ENCODE measurements around the gene USP35. TPM values are rescaled to one million over a fixed set of nuclear protein-coding genes. Genes with fewer than 3 reads are reported as not detected.

USP35 gene
- polyA plus RNA-seq, 1 of the 3 experiments (the other 2 are of a cell fraction), result 8.4 TPM

- Histone ChIP-seq H3K27me3 (ENCODE audit: insufficient read depth) (no peaks in the 10 kb centered on the region), H2AFZ (ENCODE audit: low read depth) (no peak overlapping the region), H3K79me2 (ENCODE audit: insufficient read depth) (no peaks in the 10 kb centered on the region), H3K9ac (no peak overlapping the region), H3F3A (replicated peaks; ENCODE audit: insufficient read depth) (no peaks in the 10 kb centered on the region), H3K4me3 (ENCODE audit: low read depth in 2 of 2, low read length in 1 of 2) (no peak overlapping the region), H3K27ac (ENCODE audit: low read depth in 2 of 2, low read length in 1 of 2) (no peak overlapping the region), H3K9me2 (no peaks in the 10 kb centered on the region), H3K9me3 (no peaks in the 10 kb centered on the region), H3K4me1 (ENCODE audit: control insufficient read depth in 1 of 2, insufficient read depth in 2 of 2, low read depth in 1 of 2, low read length in 1 of 2) (peaks cover 11 to 15% of the 10 kb centered on the region in 2 experiments; a peak in 2 of 4 replicates), H4K20me1 (ENCODE audit: insufficient read depth) (no peaks in the 10 kb centered on the region), H3K36me3 (replicated peaks in 1 of 2; ENCODE audit: control insufficient read depth in 1 of 2, insufficient read depth in 2 of 2, low read length in 1 of 2) (peaks cover 5 to 7% of the 10 kb centered on the region in 2 experiments), H3K4me2 (no peak overlapping the region)
- ChIA-PET CTCF (interaction anchor here (0.6 kb wide), 1 partner anchor 310 kb away, joined by 4 read pairs; no protein-coding TSS in a partner anchor), POLR2A (no interaction called here)
- DNase-seq, result no peak
- WGBS (ENCODE audit: low lambda C conversion rate), result 91% methylated on average over 4 of the region's 4 CpGs
- TF ChIP-seq ZBTB33 (IDR thresholded peaks at IDR 0.05; ENCODE audit: borderline replicate concordance, low read depth), result no peak
- TF ChIP-seq FOXM1 (IDR thresholded peaks at IDR 0.05; ENCODE audit: low read depth), result no peak
- TF ChIP-seq RXRA (IDR thresholded peaks at IDR 0.05; ENCODE audit: borderline replicate concordance, low read depth), result no peak
- no peak for TF ChIP-seq TCF12 (IDR thresholded peaks at IDR 0.05)
These were observed 65.5 kb downstream of the USP35 start for GRCh38 chr11:78254268-78254667.

- Histone ChIP-seq H3K9me2 (no peaks in the 10 kb centered on the region), H3K27ac (ENCODE audit: low read depth in 2 of 2, low read length in 1 of 2) (no peak overlapping the region), H3K9me3 (no peaks in the 10 kb centered on the region), H3K79me2 (ENCODE audit: insufficient read depth) (no peaks in the 10 kb centered on the region), H3K27me3 (ENCODE audit: insufficient read depth) (no peaks in the 10 kb centered on the region), H3K4me2 (no peak overlapping the region), H3K4me3 (ENCODE audit: low read depth in 2 of 2, low read length in 1 of 2) (no peak overlapping the region), H3K4me1 (ENCODE audit: control insufficient read depth in 1 of 2, insufficient read depth in 2 of 2, low read depth in 1 of 2, low read length in 1 of 2) (peaks cover 11 to 20% of the 10 kb centered on the region in 2 experiments; a peak in 2 of 4 replicates), H2AFZ (ENCODE audit: low read depth) (no peak overlapping the region), H3K36me3 (replicated peaks in 1 of 2; ENCODE audit: control insufficient read depth in 1 of 2, insufficient read depth in 2 of 2, low read length in 1 of 2) (no peaks in the 10 kb centered on the region), H3F3A (replicated peaks; ENCODE audit: insufficient read depth) (no peaks in the 10 kb centered on the region), H3K9ac (no peak overlapping the region), H4K20me1 (ENCODE audit: insufficient read depth) (no peaks in the 10 kb centered on the region)
- no peak for TF ChIP-seq GATA2 (CRISPR knock-in tag; IDR thresholded peaks at IDR 0.05)
- no peak for TF ChIP-seq NRF1 (IDR thresholded peaks at IDR 0.05; ENCODE audit: low read depth, low read length)
- TF ChIP-seq MEF2A (IDR thresholded peaks at IDR 0.05; ENCODE audit: borderline replicate concordance, low read depth), result no peak
- no peak for TF ChIP-seq USF1 (IDR thresholded peaks at IDR 0.05; ENCODE audit: borderline replicate concordance, low read depth)
- no peak for TF ChIP-seq TEAD4 (IDR thresholded peaks at IDR 0.05; ENCODE audit: borderline replicate concordance, insufficient read depth)
- no peak for TF ChIP-seq RFX5 (IDR thresholded peaks at IDR 0.05; ENCODE audit: low read length)
- TF ChIP-seq EP300 (IDR thresholded peaks at IDR 0.05; ENCODE audit: borderline replicate concordance in 1 of 2, low read depth in 1 of 2, low read length in 1 of 2), result no peak
- no peak for TF ChIP-seq USF2 (IDR thresholded peaks at IDR 0.05; ENCODE audit: borderline replicate concordance, low read depth, low read length)
- CTCF ChIA-PET, result no interaction called here
- DNase-seq, result no peak
- WGBS (ENCODE audit: low lambda C conversion rate), result 87% methylated on average over 2 of the region's 2 CpGs
- POLR2A ChIA-PET, result no interaction called here
These were observed 67.2 kb downstream of the USP35 start for GRCh38 chr11:78255919-78256318.

All from SK-N-SH (cell line).